GM21737 (cell line): ENCODE data around the gene FAM161A.
"Not testable (repeated sequence)": the region's sequence is repeated elsewhere in the genome, so short reads cannot be mapped to it uniquely, and the experiment has no call there.

Source experiments
- ATAC-seq: cut with Tn5 transposase; IDR thresholded peaks from one replicate; pipeline ENCODE4 v1.9.1; 2021; ENCODE audit warnings: mild to moderate bottlenecking, moderate library complexity; ENCODE audit not compliant: unreplicated experiment

FAM161A gene, protein sequence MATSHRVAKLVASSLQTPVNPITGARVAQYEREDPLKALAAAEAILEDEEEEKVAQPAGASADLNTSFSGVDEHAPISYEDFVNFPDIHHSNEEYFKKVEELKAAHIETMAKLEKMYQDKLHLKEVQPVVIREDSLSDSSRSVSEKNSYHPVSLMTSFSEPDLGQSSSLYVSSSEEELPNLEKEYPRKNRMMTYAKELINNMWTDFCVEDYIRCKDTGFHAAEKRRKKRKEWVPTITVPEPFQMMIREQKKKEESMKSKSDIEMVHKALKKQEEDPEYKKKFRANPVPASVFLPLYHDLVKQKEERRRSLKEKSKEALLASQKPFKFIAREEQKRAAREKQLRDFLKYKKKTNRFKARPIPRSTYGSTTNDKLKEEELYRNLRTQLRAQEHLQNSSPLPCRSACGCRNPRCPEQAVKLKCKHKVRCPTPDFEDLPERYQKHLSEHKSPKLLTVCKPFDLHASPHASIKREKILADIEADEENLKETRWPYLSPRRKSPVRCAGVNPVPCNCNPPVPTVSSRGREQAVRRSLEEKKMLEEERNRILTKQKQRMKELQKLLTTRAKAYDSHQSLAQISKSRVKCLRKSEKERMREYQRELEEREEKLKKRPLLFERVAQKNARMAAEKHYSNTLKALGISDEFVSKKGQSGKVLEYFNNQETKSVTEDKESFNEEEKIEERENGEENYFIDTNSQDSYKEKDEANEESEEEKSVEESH

GRCh38 chr2:61853847-61854563, at the start of gene FAM161A:
TSS of gene FAM161A (minus strand) at chr2:61854060. CDS start at chr2:61854041, 19 bp downstream.
- ATAC-seq, result peak; percentile 75

- ATAC-seq, result no peak
These were observed 46.4 kb upstream of the FAM161A start for GRCh38 chr2:61900281-61900680.

- no peak for ATAC-seq
These were observed 45.0 kb upstream of the FAM161A start for GRCh38 chr2:61898810-61899209.

DNA sequence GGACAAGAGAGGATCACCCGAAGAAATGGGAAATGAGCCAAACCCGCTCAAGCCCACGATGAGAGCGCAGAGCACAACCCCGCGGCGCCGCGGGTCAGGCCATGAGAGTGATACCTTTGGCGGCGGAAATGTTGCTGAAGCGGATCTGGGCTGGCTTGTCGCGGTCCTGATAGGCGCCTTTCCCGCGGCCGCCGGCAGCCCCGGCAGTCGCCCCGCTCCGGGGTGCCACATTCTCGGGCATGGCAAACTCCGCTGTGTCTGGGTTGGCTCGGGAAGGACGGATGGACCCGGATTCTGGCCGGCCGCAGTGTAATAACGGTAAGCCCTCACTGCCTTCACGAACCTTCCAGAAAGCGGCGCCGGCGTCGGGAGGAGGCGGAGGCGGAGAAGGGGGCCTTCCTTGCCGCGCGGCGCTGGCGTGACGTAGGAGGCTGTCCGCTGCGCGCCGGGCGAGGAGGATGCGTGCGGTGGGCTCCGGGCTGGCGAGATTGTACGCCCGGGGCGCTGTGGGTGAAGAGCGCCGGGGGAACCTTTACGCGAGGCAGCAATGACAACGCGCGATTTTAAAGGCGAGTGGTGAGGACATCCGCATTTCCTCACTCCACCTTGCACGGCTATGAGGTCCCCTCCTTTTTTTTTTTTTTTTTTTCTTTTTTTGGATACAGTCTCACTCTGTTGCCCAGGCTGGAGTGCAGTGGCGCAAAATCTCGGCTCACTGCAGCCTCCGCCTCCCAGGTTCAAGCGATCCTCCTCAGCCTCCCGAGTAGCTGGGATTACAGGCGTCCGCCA, 34.6 kb upstream of the FAM161A start, which contains the start of gene CCT4:
CCT4 (minus strand) TSS at position 390 of the 789 bp plus-strand sequence; CDS start at position 241, 149 bp downstream.
- ATAC-seq, result peak; percentile 72

GRCh38 chr2:61887717-61888266, 33.9 kb upstream of the FAM161A start:
- ATAC-seq, result no peak

- ATAC-seq, result no peak
These were observed 32.2 kb upstream of the FAM161A start for GRCh38 chr2:61885896-61886603.

DNA sequence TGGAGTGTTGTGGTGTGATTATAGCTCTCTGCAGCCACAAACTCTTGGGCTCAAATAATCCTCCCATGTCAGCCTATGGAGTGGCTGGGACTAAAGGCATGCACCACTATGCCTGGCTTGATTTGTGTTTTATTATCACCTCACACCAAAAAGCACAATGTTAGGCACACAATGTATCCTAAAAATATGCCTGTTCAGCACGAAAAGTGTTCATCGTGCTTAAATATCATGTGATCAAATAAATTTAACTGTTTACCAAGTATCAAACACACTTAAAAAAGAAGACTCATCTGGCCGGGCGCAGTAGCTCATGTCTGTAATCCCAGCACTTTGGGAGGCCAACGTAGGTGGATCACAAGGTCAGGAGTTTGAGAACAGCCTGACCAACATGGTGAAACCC, 29.0 kb upstream of the FAM161A start:
- no peak for ATAC-seq

DNA sequence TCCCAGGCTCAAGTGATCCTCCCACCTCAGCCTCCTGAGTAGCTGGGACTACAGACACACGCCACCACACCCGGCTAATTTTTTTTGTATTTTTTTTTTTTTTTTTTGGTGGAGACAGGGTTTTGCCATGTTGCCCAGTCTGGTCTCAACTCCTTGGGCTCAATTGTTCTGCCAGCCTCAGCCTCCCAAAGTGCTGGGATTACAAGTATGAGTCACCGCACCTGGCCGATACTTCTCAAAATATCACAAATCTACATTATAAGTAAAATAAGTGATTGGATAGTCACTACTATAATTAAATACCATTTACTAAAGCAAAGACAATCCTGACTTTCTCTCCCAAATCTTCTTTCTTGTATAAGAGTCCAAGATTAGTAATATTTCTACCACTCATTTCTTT, 25.5 kb upstream of the FAM161A start:
- ATAC-seq, result not testable (repeated sequence)

- no peak for ATAC-seq
These were observed 24.9 kb upstream of the FAM161A start for GRCh38 chr2:61878761-61879160.

GRCh38 chr2:61877571-61878245, 23.8 kb upstream of the FAM161A start:
- no peak for ATAC-seq

GRCh38 chr2:61876400-61876799, 22.5 kb upstream of the FAM161A start:
- no peak for ATAC-seq

DNA sequence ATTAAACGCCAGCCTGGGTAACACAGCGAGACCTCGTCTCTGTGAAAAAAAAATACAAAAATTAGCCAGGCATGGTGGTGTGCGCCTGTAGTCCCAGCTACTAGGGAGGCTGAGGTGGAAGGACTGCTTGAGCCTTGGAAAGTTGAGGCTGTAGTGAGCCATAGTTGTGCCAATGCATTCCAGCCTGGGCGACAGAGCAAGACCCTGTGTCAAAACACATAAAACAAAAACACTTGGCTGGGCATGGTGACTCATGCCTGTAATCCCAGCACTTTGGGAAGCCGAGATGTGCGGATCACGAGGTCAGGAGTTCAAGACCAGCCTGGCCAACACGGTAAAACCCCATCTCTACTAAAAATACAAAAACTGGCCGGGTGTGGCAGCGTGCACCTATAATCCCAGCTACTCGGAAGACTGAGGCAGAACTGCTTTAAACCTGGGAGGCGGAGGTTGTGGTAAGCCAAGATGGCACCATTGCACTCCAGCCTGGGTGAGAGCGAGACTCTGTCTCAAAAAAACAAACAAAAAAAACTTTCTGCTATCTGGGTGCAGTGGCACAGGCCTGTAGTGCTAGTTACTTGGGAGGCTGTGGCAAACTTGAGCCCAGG, 12.7 kb upstream of the FAM161A start:
- ATAC-seq, result not testable (repeated sequence)

DNA sequence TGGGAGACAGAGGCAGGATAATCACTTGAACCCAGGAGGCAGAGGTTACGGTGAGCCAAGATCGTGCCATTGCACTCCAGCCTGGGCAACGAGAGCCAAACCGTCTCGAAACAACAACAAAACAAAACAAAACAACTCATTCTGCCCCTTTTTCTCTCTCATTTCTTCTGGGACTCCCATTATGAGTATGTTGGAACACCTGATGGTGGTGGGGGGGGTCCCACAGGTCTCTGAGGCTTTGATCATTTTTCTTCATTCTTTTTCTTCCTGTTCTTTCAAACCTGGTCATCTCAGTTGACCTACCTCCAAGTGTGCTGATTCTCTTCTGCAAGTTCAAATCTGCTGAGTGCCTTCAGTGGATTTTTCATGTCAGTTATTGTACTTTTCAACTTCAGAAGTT, 8.2 kb upstream of the FAM161A start:
- no peak for ATAC-seq

- no peak for ATAC-seq
These were observed 3.4 kb upstream of the FAM161A start for GRCh38 chr2:61857224-61857623.

- ATAC-seq, result no peak
These were observed 1.4 kb upstream of the FAM161A start for GRCh38 chr2:61855318-61855613.

DNA sequence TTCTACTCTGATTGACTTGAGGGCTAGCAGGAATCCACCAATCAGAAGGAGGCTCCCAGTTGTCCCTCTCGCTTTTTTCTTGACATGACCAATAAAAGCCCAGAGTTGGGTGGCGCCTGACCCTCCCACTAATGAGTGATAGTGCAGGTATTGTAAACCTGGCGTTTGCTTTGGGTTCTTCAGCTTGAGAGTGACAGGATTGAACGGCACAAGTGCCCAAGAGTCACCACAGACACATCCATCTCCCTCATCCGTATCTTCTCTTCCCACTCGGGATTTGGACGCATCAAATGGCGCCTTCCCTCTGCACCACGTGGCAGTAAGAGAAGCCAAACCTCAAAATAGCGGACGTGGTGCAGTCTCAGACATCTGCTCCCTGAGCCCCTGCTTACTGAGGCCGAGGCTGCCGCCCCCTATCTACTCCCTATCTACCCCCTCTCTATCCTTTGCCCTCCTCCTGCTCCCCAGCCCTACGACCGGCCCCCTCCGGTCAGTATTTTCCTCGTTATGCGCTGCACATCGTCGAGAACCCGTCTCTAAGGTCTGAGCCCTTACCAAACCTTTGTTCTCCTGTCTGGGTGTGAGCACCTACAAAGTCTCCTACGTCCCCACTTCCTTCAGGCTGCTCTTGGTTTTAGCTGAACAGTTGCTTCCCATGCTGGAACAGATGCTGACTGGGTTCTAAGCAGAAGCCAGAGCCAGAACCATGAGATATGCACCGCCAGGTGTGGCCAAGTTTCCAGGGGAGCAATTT, 881 bp upstream of the FAM161A start:
- ATAC-seq, result peak; percentile 86

DNA sequence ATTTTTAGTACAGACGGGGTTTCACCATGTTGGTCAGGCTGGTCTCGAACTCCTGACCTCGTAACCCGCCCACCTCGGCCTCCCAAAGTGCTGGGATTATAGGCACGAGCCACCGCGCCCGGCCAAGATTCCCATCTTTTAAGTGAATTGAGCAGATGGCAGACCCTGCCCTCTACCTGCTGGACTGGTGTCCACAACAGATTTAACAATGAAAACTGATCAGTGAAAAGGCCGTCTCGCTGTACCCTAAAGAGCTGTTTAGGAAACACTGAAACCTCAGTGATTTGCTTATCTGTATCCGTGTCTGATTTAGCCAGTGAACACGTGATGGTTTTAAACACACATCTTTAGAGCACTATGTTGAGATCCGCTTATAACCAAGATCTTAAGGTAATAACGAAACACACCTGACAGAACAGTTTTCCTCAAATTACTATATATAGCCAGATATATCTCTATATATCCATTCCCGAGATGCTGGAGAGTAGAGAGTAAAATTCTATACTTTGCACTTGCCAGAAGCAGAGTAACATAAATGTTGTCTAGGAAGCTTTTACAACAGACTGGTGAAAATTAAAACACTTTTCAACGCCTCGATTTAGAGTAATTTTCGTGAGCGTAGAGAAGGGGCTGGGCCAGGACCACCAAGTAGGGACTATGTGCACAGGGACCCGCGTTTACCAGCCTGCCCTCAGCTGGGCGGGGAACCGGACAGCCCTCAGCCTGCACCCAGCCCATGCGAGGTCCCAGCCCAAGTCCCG, 594 bp downstream of the FAM161A start:
- ATAC-seq, result peak; percentile 62
